ENCODE results near the gene NCKAP5.

Gene NCKAP5

GRCh38 chr2:133421516-133422324 lies 146.5 kb downstream of the NCKAP5 start:
- no peak for TF ChIP-seq CTCF (IDR thresholded peaks at IDR 0.05; ENCODE audit: control insufficient read depth, insufficient read depth, low read depth, low read length, missing control alignments)
- DNase-seq (ENCODE audit: low read depth): no peak
- no peak overlapping the region for H3K4me3 ChIP-seq (ENCODE audit: control insufficient read depth, low read depth, low read length)

- no peak for TF ChIP-seq CTCF (IDR thresholded peaks at IDR 0.05; ENCODE audit: control insufficient read depth, insufficient read depth, low read depth, low read length, missing control alignments)
- DNase-seq (ENCODE audit: low read depth): no peak
Observed at GRCh38 chr2:133420788-133421187, 147.5 kb downstream of the NCKAP5 start.

GRCh38 chr2:133418671-133419070 lies 149.6 kb downstream of the NCKAP5 start:
- no peak for DNase-seq (ENCODE audit: low read depth)
- no peak overlapping the region for H3K4me3 ChIP-seq (ENCODE audit: control insufficient read depth, low read depth, low read length)
- no peak for TF ChIP-seq CTCF (IDR thresholded peaks at IDR 0.05; ENCODE audit: control insufficient read depth, insufficient read depth, low read depth, low read length, missing control alignments)

More at GRCh38 chr2:133420788-133421187, 147.5 kb downstream of the NCKAP5 start:
- no peak overlapping the region for H3K4me3 ChIP-seq (ENCODE audit: control insufficient read depth, low read depth, low read length)

- no peak for TF ChIP-seq CTCF (IDR thresholded peaks at IDR 0.05; ENCODE audit: control insufficient read depth, insufficient read depth, low read depth, low read length, missing control alignments)
- DNase-seq (ENCODE audit: low read depth): no peak
- H3K4me3 ChIP-seq (ENCODE audit: control insufficient read depth, low read depth, low read length): no peak overlapping the region
Observed at GRCh38 chr2:133418021-133418420, 150.2 kb downstream of the NCKAP5 start.

- no peak overlapping the region for H3K4me3 ChIP-seq (ENCODE audit: control insufficient read depth, low read depth, low read length)
- DNase-seq (ENCODE audit: low read depth): no peak
- no peak for TF ChIP-seq CTCF (IDR thresholded peaks at IDR 0.05; ENCODE audit: control insufficient read depth, insufficient read depth, low read depth, low read length, missing control alignments)
Observed at GRCh38 chr2:133417415-133417814, 150.8 kb downstream of the NCKAP5 start.

- TF ChIP-seq CTCF (IDR thresholded peaks at IDR 0.05; ENCODE audit: control insufficient read depth, insufficient read depth, low read depth, low read length, missing control alignments): no peak
- H3K4me3 ChIP-seq (ENCODE audit: control insufficient read depth, low read depth, low read length): no peak overlapping the region
- DNase-seq (ENCODE audit: low read depth): no peak
Observed at GRCh38 chr2:133416736-133417135, 151.5 kb downstream of the NCKAP5 start.
